Activated gamma-delta T cell treated with Interleukin-2 at 50 U/mL for 16 hours (primary cell): Measurements from ENCODE around the gene TOMM6.
A peak's percentile ranks its signal among the peaks of the same experiment; 100 is the strongest.
"Not testable (repeated sequence)": the region's sequence is repeated elsewhere in the genome, so short reads cannot be mapped to it uniquely, and the experiment has no call there.

Experiments
- DNase-seq: peaks from one replicate; pipeline ENCODE4 v3.0.0-alpha.2; 2020

TOMM6 gene

DNA sequence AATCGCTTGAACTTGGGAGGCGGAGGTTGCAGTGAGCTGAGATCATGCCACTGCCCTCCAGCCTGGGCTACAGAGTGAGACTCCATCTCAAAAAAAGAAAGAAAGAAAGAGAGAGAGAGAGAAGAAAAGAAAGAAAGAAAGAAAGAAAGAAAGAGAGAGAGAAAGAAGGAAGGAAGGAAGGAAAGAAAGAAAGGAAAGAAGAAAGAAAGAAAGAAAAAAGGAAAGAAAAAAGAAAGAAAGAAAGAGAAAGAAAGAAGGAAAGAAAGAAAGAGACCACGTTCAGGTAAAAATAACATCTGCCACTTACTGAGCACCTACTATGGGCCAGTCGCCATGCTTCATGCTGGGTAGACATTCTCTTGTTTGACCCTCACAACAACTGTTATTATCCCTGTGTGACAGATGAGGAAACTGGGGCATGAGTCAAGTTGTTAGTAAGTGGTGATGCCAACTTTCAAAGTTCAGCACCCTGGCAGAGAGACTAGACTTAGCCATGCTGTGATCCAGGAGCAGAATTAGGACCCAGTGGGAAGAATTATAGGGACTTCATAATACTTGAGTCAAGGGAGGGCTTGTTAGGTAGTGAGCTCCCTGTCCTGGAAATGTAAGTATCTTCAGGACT lies 21.3 kb upstream of the TOMM6 start:
- not testable (repeated sequence) for DNase-seq

DNA sequence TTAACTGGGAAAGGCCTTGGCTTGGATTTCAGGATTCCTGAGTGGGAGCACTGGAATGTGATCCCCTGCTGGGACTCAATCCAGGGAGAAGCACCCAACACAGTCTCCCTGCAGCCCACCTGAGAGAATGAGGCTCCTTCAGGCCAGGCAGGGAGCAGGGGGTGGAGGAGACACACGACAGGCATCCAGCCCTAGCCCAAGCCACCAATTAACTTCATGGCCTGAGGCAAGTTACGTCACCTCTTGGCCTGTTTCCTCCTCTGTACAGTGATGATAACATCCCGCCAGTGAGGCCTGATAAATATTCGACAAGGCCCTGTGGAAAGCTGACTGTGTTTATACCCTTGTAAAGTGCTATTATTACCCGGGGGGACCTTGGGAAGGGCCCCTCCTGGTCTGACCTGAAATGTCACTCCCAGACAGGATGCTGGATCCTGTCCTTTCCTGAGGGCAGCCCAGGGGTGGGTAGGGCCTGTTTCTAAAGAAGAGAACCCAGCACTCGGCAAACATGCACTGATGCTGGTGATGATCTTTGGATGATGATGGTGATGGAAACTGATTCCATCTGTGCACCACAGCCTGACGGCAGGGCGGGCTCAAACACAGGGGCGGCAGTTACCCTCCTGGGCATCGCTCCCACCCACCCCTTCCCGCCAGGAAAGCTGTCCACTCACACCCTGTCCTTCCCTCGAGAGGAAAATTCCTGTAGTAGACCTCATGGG lies 20.2 kb upstream of the TOMM6 start:
- DNase-seq: no peak

DNA sequence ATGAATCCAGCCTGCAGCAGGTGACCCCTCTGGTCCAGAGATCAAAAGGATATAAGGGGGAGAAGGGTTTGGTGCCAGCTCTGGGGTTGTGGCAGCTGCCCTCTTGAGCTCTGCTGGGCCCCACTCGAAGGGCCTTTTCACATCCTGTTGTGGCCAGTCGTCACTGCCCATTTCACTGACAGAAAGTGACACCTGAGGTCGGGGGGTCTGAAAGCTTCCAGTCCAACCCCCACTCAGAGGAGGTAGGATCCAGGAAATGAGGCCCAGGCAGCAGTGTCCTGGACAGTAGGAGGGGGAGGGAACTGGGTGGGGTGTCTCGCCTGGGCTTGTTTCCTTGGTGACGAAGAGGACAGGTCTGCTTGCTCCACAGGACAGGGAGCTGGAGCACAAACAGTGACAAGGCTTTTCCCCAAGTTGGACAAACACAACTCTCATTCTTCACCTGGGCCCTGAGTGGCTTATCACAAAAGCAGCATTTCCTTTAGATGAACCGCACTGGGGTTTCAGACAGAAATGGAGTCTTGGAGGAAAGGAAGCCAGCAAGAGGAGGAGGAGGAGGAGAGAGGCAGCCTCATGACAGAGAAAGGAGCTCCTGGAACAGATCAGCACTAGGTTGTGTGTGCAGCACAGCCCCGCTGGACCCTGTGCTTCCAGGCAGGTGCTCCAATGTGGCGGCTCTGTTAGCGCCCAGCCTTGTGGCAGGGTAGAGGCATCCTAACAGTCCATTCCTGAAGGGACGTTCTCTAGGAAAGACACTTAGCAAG lies 18.8 kb upstream of the TOMM6 start:
- no peak for DNase-seq

DNA sequence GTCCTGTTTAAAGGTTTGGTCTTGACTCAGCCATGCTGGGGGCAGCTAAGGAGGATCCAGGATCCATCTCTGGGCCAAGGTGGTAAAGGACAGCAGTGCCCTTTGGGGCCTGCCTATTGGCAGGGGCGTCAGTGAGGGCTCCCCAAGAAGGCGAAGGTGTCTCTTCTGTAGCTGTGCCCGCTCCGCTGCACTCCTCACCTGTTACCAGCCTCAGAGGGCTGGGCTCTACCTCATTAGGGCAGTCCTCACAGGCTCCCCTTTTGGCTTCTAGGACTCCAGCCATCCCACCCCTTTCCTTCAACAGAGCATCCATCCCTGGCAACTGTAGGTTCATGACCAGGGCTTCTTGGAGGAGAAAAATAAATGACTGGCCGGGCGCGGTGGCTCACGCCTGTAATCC lies 18.1 kb upstream of the TOMM6 start:
- no peak for DNase-seq

DNA sequence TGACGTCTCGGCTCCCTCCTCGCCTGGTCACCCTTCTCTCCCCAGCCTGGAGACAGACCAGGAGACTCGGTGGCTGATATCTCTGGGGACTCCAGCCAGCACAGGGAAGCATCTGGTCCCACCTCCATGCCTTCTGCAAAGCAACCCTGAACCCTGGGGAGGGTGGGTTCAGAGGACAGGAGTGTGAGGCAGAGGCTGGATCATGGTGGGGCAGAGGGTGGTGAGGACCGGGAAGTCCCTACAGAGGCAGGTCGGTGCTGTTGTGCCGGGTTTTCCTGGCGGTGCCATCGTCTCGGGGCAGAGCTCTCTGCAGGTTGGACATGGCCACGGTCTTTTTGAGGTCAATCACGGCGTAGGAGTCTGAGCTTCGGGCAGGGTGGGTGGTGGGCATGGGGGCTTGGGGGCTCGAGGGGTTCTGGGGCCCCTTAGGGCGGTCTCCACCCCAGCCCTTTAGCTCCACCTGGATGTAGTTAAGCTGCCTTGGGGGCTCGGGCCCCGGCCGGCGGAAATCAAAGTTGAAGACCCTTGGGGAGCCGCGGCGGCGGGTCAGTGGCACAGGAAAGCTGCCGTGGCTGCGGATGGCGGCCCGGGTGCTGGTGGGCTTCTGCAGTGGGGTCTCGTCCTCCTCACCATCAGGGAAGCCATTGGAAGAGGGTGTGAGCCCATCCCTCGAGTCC lies 17.0 kb upstream of the TOMM6 start:
- DNase-seq: no peak

DNA sequence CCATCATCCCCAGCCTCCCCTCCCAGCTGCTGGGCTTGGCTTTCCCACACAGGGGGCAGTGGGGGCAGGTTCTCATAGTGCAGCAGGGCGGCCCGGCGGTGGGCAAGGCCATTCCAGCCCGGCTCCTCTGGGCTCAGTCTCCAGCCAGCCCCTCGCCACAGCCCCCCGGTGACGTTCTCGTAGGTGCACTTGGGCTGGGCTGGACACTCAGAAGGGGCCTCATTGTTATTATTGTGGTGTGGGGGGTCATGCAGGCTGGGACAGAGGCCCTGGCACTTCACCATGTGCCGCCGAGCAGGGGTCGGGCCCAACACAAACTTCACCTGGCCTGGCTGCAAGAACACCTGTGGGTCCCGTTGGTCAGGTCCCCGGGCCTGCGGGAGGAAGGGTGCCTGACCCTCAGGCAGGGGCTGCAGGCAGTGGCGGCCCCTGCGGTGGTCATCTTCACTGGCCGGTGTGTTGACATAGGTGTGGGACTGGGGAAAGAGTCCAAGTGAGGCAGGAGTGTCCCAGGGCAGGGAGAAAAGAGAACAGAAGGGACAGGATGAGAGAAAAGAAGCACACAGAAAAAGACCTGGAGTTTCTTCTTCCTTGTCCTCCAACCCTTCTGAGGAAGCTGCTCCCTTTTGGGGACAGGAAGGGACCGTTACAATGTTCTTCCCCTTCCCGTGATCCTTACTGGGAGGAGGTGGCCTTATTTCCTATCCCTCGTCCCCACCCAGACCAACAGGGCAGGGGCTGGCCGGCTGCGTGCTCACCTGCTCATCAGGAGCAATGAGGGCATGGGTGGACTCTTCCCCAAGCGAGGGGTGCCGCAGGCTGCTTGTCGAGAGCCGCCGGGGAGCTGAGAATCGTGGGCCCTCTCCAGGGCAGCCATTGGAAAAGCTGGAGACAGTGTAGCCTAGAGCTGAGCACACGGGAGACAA lies 16.2 kb upstream of the TOMM6 start:
- no peak for DNase-seq

DNA sequence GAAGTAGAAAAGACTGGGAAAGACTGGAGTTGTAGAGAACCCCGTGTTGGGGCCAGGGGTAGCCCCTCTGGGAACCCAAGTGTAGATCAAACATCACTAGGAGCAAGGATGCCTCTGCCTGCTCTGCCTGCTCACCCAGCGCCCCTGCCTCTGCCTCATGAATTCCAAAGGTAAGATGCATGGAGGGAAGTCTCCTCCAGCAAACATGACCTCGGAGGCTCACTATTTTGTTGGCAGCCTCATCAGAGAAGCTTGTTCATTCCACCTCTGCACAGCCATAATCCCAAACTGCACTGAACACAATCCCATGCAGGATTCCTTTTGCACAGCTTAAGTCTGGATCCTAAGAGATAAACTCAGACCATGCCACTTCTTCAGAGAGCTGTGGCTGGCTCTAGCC lies 12.7 kb upstream of the TOMM6 start:
- no peak for DNase-seq

DNA sequence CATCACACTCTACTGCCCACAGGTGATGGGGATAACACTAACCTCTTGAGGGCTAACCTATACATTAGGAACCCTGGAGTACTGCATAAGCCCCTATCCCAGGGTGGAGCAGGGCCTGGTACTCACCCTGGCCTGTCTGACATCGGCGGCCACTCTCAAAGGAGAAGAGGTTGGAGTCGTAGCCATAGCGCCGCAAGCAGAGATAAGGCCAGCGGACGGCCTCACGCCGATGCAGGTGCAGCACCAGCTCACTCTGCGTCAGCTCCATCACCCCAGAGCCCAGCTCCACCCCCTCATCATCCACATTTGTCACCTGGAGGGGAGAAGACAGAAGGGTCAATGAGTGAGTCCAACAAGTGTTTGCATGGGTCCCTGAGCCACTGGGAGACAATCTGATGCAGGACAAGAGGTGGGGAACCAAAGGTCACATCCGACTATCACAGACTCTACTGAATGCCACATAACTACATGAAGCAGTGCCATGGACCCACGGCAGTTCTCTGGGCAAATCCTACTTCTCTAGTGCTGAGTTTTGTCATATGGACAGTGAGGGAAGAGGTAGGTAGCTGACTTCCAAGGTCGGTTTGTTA lies 12.1 kb upstream of the TOMM6 start:
- DNase-seq: no peak

DNA sequence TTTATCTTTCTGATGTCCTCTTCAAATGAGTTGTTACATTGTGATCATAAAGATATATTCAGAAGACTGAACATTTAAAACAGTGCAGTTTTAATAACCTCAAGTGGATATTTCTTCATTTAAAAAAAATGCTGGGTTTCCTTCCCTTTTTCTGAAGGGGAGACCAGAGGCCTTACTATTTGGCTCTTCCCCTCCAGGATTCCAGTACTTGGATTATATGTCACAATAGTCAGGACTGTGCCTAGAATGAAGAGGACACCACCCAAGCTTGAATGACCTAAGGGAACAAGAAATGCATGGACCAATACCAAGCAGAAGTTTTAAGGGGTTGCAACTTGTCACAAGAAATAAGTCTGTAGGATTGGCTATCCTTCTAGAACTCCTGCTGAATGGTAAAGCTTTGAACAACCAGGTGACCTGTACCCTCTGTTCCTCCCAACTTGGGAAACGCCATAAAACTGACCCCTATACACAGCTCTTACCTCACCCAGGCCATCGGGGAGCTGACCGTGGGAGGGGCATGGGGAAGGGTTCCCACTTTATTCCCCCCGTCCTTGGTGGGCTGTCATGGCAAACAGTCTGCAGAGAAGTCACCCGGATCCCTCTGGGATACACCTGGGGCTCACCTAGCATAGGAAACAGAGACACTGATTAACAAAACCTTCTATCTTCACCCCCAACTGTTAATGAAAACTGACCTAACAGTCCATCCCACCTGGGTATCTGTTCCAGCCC lies 9.8 kb upstream of the TOMM6 start:
- DNase-seq: no peak

DNA sequence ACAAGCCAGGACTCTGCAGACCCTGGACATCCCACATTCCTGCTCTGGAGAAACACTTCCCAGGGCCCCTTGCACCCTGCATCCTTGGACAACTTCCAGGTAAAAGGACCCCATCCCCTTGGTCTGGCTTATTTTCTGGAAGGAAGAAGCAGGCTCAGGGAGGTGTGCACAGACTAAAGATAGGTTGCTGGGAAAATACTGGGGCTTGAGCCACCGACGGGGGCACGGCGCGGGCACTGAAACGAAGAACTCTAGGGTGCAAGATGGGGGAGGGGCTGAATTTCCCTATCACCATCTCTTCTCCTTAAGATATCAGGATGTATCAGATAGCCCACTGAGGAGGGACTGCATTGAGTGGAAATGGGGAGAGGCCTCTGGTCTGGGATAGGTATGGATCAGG lies 8.6 kb upstream of the TOMM6 start:
- no peak for DNase-seq

DNA sequence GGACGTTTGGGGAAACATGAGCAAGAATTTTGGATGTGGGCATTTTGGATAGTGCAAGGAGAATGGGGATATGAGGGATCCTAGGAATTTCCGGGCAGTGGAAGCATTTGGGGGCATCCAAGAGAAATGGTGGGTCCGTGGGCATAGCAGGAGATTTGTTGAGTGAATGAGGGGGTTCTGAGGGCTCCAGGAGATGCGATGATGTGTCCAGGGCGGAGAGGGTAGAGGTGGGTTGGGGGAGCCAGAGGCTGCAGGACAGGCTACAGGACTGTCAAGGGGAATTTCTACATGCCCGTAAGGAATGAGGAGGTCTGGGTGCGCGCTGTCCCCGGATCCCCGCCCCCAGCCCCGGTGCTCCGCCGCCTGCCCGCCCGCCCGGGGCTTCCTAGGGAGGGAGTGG lies 8.2 kb upstream of the TOMM6 start:
- DNase-seq: no peak

DNA sequence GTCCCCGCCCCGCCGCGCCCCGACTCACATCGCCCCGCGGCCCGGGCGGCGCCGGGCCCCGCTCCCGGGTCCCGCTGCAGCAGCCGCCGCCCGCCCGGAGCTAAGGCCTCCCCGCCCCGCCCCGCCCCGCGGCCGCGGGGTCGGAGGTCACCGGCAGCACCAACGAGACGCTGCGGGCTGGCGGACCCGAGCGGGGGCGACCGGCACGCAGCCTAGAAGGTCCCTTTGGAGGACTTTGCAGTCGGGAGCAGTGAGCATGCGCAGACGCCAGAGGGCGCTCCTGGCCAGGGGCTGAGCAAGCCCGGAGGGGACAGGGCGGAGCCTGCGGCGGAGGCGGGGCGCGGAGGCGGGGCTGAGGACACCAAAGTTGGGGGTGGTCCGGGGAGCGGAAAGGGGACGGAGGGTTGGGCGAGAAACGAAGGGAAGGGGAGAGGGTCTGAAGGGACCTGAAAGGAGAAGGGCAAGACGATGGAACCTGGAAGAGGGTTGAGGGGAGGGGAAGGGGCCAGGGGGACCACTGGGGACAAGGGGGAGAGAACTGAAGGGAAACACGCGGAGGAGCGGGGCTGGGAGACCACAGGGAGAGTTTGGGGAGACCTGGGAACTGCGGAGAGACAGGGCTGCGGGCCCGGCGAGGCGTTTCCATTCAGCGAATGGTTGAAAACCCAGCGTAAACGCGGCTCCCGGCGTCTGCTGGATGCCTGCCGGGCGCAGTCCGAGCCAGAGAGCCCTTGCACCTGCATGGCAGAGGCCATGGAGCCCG lies 7.5 kb upstream of the TOMM6 start, which contains the start of gene FRS3:
FRS3 (minus strand) TSS at position 113 of the 763 bp plus-strand sequence. CDS start 2,913 bp downstream, outside the sequence.
- DNase-seq: peak; percentile 99

DNA sequence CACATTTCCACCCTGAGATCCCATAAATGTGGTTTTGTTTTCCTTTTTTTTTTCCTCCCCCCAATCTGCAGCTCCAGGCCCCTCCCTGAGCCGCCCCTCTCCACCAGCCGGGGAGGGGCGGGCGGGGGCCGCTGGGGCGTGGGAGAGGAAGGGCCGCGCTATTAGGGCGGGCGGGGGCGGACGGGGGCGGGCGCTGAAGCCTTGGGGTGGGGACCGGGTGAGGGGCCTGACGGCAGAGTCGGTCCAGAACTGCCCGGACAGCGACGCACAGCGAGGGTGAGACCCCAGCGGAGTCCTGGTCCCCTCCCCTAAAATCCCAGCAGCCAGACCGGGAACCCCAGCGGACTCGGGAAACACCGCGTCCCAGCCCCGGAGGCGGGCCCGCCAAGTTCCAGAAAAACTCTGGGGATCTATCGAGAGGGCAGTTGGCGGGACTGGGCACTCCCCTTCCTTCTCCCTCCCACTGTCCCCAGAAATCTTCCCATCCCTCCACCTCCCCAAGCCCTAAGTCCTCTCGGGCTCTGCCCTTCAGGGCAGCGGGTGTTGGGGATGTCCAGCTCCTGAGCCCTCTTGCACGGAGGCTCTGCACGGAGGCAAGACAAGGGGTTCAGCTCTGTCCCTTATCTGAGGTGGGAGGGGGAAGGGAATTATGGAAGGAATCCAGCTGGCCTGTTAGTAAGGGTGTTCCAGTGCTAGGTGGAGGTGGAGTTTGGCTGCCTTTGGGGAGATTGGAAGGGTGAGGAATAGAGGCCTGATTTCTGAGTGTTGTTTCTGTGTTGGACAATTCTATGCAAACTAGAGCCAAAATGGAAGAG lies 6.7 kb upstream of the TOMM6 start, which contains the start of gene PRICKLE4:
PRICKLE4 (plus strand) TSS at position 232 of the 815 bp plus-strand sequence. CDS start 2,692 bp downstream, outside the sequence.
- DNase-seq: no peak

DNA sequence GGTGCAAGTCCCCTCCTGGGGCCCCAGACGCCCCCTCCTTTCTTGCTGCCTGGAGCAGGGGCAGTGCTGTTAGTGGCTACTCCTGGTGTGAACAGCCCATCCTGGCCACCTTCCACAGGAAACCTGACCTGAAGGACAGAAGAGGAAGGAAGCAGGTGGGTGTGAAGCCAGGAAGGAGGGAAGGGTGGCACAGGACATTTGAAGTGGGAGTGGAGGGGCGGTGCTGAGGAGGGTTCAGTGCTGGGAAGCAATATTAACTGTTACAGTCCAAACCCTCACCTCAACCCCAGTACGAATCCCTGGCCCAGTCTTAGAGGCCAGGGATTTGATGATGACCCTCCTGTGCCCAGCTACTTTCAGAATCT lies 6.1 kb upstream of the TOMM6 start:
- DNase-seq: no peak

DNA sequence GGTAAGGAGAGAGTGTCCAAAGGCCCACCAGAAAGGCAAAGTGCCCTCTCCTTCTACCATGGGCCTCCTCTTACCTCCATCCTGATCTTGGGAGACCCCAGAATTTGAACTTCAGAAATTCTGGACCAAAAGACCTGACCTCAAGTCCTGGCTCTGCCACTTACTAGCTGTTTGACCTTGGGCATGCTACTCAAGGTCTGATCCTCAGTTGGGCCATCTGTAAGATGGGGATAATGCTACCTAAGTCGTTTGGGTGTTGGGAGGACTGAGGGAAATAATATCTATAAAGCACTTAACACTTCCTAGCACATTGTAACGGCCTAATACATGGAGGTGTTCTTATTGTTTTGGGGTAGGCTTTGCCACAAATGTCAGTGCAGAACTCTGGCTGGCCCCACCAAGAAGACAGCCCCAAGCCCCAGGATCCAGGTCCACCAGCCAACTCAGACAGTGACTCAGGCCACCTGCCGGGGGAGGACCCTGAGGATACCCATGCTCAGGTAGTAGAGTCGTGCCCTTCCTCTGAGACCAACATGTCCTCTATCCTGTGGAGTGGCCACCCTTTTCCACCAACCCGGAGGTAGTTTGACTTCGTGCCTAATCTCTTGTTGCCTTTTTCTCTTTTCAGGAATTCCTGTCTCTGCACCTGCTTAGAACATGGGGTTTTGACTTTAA lies 4.3 kb upstream of the TOMM6 start:
- no peak for DNase-seq

DNA sequence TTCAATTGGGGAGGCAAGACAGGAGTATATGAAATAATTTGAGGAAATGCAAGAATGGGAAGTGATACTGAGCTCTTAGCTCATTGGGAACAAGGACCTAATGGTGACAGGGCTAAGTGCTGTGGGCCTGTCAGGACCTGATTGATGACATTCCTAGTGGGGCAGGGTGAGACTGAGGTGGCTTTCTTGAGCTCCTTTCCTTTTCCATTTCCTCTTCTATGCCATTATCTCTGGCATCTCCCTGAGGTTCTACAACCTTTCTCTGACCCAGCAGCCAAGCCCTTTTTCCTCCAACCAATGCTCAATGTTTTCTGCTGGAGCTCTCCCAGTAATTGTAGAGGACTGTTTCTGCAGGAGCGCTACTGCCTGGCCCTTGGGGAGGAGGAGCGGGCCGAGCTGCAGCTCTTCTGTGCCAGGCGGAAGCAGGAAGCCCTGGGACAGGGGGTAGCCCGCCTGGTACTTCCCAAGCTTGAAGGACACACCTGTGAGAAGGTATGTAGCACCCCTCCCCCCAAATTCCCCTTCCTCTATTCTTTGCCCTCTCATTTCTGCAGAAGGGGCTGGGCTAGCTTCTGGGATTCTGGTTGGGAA lies 2.8 kb upstream of the TOMM6 start:
- DNase-seq: no peak

DNA sequence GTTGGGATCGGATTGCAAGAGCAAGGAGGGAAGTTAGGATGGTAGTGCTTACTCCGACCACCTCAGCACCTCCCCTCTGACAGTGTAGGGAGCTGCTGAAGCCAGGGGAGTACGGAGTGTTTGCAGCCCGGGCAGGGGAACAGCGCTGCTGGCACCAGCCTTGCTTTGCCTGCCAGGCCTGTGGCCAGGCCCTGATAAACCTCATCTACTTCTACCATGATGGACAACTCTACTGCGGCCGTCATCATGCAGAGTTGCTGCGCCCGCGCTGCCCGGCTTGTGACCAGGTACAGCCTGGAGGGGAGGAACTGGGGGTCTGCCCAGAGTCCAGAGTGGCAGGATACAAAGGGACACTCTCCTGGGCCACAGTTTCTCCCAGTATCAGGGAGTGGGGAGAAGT lies 2.2 kb upstream of the TOMM6 start:
- no peak for DNase-seq

DNA sequence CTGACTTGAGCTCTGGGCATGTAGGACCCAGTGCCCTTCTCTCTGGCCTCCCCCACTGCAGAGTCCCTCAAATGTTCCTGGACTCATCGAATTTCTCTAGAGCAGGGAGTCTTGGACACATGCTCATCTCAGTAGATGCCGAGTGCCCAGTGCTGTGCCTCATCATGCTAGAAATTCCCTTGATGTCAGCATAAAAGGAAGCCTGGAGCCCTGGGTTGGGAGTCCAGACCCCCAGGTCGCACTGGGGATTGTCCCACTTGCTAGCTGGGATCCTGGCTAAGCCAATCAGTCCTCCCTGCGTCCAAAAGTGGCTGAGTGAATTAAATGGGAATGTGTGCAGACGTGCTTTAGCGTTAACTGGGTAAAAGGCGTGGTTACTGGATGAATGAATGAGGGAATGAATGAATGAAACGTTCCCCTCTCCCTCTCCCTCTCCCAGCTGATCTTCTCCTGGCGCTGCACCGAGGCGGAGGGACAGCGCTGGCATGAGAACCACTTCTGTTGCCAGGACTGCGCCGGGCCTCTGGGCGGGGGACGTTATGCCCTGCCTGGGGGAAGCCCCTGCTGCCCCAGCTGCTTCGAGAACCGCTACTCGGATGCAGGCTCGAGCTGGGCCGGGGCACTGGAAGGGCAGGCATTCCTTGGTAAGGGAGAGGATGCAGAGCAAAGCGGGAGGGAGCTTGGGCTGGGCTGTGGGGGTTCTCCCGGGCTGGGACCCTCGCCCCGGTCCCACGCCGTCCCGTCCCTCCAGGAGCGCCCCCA lies 1.6 kb upstream of the TOMM6 start:
- DNase-seq: no peak
